ENCODE measurements around the gene MAP6.

MAP6 gene

DNA sequence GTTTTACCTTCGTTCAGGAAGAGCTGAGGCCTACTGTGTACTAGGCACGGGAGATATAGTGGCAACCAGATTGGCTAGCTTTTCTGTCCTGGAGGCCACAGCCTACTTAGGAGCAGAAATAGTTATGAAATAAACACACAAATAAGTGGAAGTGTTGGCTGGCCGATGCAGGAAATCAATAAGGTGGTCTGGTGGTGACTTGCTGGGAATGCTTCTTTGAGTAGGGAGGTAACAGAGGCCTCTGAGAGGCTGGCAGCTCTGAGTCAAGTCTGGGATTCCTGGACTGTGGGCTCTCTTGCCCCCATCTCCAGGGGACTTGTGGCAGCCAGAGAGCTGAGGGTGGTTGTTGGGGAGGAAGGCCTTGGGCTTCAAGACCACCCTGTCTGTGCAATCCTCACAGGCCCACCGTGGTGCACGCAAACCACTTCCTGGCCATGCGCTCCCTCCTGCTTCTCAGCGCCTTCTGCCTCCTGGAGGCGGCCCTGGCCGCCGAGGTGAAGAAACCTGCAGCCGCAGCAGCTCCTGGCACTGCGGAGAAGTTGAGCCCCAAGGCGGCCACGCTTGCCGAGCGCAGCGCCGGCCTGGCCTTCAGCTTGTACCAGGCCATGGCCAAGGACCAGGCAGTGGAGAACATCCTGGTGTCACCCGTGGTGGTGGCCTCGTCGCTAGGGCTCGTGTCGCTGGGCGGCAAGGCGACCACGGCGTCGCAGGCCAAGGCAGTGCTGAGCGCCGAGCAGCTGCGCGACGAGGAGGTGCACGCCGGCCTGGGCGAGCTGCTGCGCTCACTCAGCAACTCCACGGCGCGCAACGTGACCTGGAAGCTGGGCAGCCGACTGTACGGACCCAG lies 102.7 kb downstream of the MAP6 start:
- no peak for DNase-seq

DNA sequence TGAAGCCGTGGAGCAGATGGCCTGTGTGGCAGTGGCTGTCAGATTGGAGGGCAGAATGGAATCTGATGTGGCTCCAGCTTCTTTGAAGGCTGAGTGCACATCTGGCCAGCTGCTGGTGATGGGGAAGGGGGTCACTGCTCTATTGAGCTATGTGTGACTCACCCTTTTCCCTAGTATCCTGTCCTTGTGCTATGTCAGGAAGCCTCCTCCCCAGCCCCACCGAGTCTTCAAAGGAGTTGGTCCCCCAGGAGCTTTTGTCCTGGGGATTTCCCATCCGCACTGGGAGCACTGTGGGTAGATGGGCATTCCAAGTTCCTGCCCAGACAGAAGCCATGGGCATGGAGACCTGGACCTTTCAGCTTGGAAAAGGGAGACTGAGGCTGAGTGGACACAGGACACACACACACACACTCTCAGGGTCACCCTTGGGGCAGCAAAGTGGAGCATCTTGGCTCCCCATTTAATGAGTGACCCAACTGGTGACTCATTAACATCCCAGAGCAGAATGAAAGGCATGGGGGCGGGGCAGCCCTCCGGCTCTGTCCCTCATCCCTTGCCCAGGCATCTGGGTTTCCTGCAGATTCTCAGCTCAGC lies 103.5 kb downstream of the MAP6 start:
- no peak for DNase-seq

DNA sequence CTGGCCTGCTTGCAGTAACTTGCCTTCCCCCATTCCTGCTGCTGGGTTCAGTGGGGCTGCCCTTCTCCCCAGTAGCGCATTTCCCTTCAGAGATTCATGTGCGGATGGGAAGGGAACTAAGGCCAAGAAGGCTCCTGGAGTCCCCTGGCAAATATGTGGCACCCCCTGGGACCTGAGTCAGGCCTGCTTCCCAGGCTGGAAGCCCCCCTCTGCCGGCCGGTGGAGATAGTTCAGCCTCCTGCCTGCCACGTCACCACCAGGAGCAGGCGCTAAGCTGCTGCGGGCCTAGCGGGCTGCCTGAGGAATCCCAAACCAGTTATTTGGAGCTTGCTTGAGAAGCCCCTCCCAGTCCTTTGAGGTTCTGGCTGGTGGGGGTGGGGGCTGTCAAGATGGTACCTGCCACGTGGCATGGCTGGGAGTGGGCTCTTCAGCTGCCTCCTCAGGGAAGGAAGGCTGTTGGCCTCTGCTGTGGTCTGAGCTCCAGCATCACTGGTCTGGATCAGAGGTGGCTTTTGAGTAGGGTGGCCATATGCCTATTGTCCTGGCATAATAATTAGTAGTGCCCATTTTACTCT lies 104.8 kb downstream of the MAP6 start:
- DNase-seq, result no peak

DNA sequence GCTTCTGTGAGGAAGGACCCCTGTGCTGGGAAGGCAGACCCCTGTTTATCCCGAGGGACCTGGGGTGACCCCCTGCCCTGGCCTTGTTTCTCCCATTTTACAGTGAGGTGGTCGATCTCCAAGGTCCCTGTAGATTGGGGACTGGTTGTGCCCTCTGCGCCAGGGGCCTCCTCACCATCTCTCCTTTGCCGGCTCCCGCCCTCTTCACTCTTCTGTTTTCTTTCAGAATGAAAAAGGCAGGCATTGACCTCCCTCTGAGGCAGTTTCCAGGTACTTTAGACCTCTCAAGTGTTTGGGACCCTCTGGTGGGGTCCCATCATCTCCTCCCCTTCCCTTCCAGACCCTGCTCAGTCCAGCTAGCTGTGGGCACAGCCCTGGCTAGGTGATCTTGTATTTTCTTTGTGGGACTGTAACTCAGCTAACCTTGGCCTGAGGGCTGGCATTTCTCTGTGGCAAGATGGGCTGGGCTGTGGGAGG lies 105.3 kb downstream of the MAP6 start:
- DNase-seq, result no peak

DNA sequence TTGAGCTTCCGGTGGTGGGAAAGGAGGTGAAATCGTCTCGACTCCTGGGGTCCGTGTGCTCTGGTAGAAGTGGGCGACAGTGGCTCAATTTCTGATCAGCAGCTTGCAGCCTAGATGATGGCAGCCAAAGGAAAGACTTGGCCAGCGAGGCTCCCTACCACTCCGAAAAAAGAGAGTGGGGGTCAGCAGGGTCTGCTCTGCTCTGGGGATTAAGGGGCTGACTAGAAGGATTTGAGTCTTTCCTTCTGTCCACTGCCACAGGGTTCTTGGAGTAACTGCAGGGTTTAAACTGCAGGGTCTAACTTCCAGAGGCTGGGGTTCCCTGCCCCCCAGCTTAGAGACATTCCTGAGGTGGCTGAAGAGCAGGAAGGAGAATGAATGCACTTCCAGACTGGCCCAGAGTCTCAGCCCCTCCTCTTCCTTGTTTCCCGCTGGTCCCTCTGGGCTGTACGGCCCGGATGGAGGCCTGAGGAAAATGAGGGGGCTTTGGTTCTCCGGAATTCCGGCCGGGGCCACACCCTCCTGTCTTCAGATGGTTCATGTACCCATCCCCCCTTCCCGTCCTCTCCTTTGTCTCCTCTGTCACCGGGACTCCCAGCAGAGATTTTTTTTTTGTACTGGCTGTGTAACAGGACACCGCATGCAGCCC lies 105.9 kb downstream of the MAP6 start:
- DNase-seq, result no peak

DNA sequence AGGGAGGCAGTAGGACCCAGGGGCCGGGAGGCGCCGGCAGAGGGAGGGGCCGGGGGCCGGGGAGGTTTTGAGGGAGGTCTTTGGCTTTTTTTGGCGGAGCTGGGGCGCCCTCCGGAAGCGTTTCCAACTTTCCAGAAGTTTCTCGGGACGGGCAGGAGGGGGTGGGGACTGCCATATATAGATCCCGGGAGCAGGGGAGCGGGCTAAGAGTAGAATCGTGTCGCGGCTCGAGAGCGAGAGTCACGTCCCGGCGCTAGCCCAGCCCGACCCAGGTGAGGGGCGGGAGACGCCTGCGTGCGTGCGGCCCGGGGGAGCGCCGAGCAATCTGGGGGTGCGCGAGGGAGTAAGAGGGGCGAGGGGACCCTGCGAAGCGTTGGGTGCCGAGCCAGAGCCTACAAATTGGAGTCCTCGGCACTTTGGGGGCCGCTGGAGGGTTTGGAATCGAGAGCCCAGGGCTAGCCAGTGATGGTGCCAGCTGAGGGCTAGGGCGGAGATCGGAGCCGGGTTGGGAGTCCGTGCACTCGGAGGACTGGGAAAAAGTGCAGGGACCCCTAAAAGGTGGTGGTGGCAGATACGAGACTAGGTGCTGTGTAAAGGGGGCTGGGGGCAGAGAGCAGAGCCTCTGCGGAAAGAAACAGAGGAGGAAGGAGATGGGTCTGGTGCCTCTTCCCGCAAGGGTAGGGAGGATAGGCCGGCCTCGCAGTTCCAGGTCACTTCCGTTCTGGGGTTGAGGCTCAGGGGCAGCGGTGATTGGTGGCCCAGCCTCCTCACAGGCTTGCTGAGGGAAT lies 106.6 kb downstream of the MAP6 start, which contains the start of gene SERPINH1:
Gene SERPINH1, plus strand, starts transcription at position 206 of the 788 bp plus-strand sequence. CDS start 4,097 bp downstream, outside the sequence.
- DNase-seq, result peak; percentile 63

DNA sequence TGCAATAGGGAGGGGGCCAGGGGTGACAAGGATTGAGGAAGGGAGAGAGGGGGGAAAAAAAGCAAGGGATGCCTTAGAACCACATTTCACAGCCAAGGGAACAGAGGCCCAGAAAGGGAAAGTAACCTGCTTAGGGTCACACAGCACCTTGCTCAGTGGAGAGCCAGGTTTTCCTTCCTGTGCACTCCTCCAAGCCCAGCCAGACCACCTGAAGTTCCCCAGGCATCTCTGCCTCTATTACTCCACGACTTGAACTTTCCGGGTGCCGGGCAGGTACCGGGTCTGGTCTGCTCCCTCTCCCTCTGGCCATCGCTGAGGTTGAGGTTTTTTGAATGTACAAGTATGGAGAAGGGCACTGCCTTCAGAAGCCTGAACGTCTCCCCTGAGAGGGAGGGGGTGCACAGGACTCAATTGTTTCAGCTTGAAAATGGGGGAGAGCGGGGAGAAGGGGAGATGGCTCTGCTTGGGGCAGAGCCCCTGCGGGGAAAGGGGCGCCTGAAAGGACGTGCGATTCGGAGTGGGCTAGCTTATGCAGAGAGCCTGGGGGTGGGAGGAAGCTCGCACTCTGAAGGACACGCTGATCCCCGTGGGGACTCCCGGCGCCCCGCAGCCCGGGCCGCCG lies 107.3 kb downstream of the MAP6 start:
- DNase-seq, result no peak

DNA sequence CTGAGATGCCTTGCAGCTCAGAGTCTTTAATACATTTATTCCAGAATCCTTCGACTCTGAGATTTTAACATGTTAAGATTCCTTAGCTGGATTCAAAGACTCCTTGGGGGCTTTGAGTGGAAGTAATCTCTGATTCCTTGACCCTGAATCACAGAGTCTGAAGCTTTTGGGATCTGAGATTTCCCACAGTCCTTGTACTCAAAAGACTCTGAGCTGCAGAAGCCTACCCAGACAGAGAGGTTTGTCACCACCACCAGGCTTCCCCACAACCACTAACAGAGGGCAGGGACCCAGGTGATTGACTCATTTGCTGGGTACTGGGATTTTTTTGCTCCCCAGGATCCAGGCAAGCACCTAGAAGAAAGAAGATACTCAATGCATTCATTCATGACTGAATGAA lies 108.2 kb downstream of the MAP6 start:
- DNase-seq, result no peak

DNA sequence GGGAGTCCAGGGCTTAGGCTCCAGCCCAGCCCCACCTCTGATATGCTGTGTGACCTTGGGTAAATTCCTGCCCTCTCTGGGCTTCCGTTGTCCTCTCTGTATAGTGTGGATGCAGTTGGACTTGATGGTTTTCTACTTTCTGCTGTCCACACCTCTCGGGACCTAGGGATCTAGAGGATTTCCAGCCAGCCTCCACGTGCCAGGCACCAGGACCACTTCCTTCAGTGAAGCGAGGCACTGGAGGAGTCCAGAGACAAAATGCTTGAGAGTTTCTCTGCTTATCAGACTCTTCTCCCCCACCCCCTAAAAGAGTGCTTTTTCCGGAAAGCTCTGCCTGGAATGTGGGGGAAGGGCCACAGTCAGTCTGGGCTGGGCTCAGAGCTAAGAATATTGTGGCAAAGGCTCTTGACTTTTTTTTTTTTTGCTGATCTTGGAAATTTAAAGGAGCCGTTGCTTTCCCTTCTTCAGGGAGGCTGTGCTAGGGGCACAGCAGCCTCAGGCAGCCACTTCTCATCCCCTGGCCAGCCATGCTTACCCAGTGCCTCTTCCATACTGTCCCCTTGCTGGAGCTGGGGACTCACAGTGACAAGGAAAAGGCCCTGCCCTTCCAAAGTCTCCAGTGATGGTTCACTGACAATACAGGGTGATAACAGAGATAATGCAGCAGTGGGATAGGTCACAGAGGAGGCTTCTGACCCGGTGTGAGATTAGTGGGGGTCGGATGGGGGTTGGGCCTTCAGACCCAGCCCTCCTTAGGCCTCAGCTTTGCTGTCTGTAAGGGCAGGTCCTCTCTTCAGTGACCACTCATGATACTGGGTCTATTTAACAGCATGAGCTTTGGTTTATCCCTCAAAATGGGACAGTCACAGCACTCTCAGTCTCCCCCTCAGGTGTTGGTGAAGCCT lies 109.6 kb downstream of the MAP6 start:
- no peak for DNase-seq

DNA sequence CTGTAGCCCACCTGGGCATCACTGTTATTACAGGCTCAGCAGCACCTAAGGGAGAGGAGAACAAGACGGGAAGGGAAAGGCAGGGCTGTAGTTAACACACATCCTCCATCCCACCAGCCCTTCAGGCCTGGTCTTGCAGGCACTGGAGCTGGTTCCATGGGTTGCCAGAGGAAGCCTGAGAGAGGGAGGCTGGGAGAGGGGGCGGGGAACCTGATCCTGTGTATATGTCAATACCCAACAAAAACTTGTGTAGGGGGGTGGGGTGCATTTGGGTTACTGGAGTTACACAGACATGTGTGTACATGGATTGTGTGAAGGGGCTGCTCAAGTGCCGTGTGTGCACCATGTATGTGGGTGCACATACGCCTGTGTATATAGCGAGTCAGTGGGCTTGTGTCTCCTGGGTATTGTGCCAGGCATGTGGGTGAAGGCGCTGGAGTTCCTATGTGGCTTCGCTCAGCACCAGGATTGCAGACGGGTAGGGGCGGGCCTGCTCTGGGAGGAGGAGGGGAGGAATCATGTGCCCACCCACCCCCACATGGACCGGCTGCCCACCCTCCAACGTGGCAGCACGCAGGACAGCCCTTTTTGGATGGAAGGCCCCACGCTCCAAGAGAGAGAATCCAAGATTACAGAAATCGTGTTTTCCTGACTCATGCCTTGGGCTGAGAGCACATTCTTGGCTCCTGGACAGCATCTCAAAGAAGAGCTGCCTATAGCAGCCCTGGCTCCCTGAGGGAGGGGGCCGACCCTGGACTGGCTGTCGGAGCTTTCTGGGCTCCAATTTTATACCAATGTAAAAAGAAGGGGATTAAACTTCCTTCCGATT lies 111.0 kb downstream of the MAP6 start:
- DNase-seq, result no peak

DNA sequence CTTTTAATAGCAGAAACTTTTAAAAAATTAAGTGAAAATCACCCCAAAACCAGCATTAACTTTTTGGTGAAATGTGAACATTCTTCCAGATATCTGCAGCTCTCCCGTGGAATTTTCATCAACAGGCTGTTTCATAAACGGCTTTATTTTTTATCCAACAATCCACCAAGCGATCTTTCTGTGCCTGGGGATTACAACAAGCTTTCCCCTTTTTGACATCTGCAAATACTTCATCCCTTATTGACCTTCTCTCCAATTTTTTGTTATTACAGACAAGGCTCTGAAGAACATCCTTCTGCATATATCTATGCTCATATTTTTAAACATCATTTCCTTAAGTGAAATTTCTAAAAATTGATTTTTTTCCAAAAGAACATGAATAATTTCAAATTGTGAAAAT lies 112.6 kb downstream of the MAP6 start:
- DNase-seq, result no peak

DNA sequence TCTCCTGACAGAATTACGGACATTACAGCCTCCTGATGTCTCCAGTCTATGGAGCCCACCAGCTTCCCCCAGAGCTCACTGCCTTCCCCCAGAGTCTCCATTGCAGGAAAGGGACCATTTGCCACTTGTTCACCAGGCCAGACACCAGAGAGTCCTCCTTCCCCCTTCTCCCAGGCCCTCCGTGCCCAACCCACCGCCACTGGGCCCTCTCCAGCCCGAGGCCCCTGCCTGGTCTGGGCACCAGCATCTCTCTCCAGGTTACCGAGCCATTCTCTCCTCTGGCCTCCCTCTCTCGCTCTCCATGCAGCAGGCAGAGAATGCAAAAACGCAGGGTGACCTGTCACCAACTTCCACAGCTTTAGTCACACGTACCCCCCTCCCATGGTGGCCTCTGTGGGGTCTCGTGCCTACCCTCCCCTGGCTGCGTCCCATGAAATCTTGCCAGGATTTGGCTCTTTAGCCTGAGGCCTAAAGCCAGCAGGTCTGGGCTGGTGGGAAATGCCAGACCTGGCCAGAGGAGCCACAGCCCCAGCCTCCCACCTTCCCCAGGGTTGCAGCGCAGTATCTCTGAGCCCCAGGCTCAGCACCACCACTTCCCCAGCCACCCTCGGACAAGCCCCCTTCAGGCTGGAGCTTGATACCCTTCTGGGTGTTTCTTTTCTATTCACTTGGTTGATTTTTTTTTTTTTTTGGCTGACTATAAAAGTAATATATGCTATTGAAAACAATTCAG lies 113.6 kb downstream of the MAP6 start:
- DNase-seq, result no peak

DNA sequence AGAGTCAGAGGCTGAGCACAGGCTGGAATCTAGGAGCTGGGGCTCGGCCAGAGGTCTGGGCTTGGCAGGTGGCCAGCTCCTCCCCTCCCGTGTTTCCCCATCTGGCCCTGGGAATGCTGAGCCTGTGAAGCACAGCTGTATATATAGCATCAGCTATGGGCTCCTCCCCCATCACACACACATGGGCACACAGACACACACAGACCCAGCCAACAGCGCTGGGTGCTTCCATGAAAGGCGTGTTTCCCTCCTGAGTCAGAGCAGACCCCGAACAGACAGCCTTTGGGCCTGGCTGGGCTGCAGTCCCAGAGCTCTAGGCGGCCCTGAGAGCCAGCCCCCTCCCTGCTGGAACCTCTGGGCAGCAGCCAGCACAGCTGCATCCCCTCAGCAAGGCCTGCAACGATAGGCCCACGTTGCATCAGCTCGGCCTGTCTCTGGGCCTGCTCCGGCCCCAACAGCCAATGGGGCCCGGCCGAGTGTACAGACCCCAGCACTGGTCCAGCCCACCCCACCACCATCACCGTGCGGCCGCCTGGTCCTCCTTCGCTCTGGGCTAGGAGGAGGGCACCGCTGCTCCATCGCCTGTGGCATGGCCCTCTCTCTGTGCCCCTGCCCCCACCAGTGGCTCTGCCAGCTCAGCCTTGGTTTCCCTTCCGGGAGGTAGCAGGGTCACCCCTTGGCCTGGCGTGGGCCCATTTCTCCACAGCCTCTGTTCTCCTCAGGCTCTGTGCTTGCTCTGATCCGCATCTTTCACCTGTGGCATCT lies 114.4 kb downstream of the MAP6 start:
- no peak for DNase-seq

DNA sequence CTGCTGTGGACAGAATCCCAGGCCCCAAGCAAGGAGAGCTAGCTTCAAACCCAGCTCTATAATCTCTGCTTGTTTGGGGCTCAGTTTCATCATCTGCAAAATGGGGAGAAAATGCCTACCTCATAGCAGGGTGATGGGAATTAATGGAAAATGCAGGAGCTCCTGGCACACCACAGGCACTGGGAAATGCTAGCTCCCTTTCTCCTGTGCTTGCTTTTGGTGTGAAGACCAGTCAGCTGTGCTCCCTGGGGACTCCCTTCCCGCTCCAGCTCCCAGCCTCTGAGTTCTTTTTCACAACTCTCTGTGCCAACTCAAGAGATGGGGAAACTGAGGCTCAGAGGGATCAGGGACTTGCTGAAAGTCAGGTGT lies 115.0 kb downstream of the MAP6 start:
- DNase-seq, result no peak

DNA sequence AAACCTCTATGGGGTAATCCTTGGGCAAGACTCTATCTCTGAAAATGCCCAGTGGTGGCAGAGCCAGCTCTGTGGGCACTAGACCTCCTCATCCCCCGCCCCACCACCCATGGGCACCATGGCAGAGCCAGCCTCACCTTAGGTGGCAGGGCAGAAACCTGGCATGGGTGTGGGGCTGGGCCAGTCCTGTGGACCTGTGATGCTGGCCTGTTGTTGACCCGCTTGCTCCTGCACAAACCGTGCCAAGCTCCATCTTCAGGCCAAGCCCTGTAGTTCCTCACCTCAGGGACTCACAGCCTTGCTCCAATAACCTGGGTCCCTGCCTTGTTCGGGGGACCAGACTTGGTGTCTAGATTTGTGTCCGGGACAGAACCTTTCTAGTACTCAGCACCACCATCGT lies 115.7 kb downstream of the MAP6 start:
- no peak for DNase-seq

DNA sequence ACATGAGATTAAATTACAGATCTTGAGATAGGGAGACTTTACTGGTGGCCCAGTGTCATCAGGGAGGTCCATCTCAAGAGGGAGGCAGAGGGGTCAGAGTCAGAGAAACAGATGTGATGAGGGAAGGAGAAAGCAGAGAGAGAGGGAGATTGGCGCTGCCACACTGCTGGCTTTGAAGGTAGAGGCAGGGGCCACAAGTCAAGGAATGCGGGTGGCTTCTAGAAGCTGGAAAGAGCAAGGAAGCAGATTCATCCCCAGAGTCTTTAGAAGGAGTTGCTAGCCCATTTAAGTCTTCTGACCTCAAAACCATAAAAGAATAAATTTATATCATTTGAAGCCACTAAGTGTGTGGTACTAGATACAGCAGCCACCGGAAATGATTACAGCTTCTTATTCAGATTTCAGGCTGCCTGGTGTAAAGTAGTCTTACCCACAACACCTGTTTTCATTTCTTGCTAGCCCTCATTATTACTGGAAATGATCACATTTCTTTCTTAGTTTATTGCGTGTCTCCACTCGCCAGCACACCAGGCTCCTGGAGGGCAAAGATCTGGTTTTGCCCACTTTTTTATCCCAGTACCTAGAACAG lies 119.4 kb downstream of the MAP6 start:
- DNase-seq, result no peak

DNA sequence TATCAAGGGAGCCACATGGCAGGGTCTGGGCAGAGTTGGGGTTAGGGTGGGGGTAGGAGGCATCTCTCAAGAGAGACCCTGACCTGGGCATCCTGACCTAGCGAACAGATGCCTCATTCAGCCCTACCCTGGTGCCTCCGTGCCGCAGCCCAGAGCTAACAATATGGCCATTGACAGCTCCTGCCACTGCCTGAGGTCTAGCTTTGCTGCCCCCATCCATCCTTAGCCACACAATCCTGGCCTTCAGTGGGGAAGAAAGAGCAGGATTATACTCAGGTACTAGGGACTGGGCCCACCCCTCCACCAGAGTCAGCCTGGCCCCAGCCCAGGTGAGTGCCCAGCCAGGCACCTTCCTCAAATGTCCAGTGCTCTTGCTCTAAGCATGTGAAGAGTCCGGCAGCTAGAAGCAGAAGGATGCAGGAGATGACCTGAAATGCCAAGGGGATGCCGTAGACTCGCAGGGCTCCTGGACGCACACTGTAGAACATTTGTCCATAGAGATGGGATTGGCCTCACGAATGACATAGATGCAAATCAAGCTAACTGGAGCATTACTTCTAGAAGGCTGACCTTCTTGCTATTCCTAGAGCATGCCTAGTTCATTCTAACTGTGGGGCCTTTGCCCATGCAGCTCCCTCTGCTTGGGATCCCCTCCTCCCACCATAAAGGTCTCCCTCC lies 120.1 kb downstream of the MAP6 start:
- DNase-seq, result no peak

DNA sequence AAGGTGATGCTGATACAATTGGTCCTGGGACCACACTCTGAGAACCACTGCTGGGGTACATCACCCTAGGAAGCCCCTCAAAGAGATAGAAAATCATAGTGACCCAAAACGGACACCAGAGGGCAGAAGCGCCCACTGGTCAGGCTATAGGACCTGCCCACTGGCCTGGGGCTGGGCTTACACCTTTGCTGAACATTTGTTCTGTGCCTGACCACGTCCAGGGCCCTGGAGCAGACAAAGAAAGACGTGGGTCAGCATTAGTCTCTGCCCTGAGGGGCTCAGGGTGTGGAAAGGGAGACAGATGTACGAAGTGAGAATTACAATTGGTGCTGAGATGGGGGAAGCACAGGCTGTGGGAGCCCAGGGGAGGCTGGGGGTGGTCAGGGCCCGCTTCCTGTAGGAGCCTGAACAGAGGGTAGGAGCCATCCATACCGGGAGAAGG lies 121.2 kb downstream of the MAP6 start:
- DNase-seq, result peak; percentile 27

All from NCI-H748 treated with DMSO at 0.1 percent for 48 hours (cell line).